Duodenal mucosa (tissue), 2 donors: ENCODE results near the gene HOXA2.
A peak's percentile ranks its signal among the peaks of the same experiment; 100 is the strongest.

Experiments used
- H3K27ac ChIP-seq: one replicate; pipeline ENCODE4 v1.7.0; 2013; ENCODE audit warnings: low read depth, low read length
- H3K27me3 ChIP-seq, 2 donors: one replicate each; pipeline ENCODE4 v1.7.0; 2013; ENCODE audit warnings: low read length in 2 of 2, control low read depth in 1 of 2; ENCODE audit not compliant: insufficient read depth in 2 of 2, control insufficient read depth in 1 of 2
- H3K36me3 ChIP-seq, 2 donors: one replicate each; pipeline ENCODE4 v1.7.0; 2013; ENCODE audit warnings: low read length in 2 of 2, control low read depth in 1 of 2; ENCODE audit not compliant: insufficient read depth in 2 of 2, control insufficient read depth in 1 of 2
- H3K4me1 ChIP-seq, 2 donors: one replicate each; pipeline ENCODE4 v1.7.0; 2013; ENCODE audit warnings: low read length in 2 of 2, control low read depth in 1 of 2; ENCODE audit not compliant: insufficient read depth in 2 of 2, control insufficient read depth in 1 of 2
- H3K4me3 ChIP-seq, 2 donors: one replicate each; pipeline ENCODE4 v1.7.0; 2013; ENCODE audit warnings: low read length in 2 of 2, low read depth in 1 of 2
- H3K9ac ChIP-seq, 2 donors: one replicate each; pipeline ENCODE4 v1.7.0; 2013; ENCODE audit warnings: low read length in 2 of 2, low read depth in 1 of 2
- H3K9me3 ChIP-seq, 2 donors: one replicate each; pipeline ENCODE4 v1.7.0; 2013; ENCODE audit warnings: low read length in 2 of 2, control low read depth in 1 of 2; ENCODE audit not compliant: control insufficient read depth in 1 of 2

HOXA2 gene

GRCh38 chr7:27102581-27103442 is at the start of gene HOXA2:
HOXA2 (minus strand) TSS chr7:27102683; CDS start chr7:27102500, 183 bp downstream.
- H3K9me3 ChIP-seq = no peaks in the 10 kb centered on the region
- H3K27ac ChIP-seq = peak within 1 kb of the TSS; percentile 64
- H3K4me3 ChIP-seq = peak within 1 kb of the TSS; percentile 45 to 51
- peaks cover 0 to 3% of the 10 kb centered on the region in 2 donors for H3K36me3 ChIP-seq
- peaks cover 9 to 25% of the 10 kb centered on the region in 2 donors for H3K4me1 ChIP-seq
- peak within 1 kb of the TSS; percentile 40 to 51 for H3K9ac ChIP-seq
- H3K27me3 ChIP-seq = peaks cover 60 to 73% of the 10 kb centered on the region in 2 donors

GRCh38 chr7:27151341-27151930 is 49.0 kb upstream of the HOXA2 start:
- no peak overlapping the region for H3K9ac ChIP-seq
- H3K27me3 ChIP-seq = peaks cover 92 to 95% of the 10 kb centered on the region in 2 donors
- no peaks in the 10 kb centered on the region for H3K36me3 ChIP-seq
- H3K9me3 ChIP-seq = no peaks in the 10 kb centered on the region
- peak overlapping the region; percentile 56 to 60 for H3K4me3 ChIP-seq
- peak overlapping the region; percentile 67 for H3K27ac ChIP-seq
- H3K4me1 ChIP-seq = peaks cover 29 to 45% of the 10 kb centered on the region in 2 donors

DNA sequence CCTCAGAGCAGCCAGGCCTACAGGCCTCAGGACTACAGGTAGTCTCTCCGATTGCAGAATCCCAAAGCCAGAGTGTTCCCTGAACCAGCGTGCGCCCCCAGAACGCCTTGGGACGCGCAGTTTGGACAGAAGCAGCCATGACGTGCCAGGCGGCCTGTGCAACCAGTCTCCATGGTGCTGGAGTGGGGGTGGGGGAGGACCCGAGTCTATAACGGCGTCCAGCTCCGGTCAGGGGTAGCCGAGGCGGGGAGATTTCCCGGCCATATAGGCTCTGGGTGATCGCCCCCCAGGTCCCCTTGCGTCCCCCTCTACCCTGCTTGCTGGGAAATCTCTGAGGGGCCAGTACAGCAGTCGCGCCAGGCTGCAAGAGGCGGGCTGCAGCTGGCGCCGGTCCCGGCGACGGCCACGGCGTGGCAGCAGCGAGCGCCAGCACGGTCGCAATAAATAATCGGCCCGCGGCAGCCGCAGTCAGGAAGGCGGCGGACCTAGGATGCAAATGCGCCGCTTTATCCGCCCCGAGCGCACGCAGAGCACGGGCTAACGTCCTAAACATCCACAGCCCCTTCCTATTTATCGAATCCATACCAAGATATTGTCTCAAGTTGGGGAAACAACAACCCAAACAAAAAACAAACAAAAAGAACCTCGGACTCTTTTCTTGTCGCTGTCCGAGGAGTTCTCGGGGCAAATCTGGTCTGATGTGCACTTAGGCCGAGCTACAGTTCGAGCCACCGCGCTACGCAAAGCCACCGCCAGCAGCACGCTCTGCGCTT is 48.3 kb upstream of the HOXA2 start:
- peak overlapping the region; percentile 64 for H3K27ac ChIP-seq
- H3K4me1 ChIP-seq = peaks cover 29 to 40% of the 10 kb centered on the region in 2 donors
- no peak overlapping the region for H3K9ac ChIP-seq

GRCh38 chr7:27149842-27150567 is 47.5 kb upstream of the HOXA2 start:
- Histone ChIP-seq H3K4me1 (peaks cover 25 to 37% of the 10 kb centered on the region in 2 donors), H3K27me3 (peaks cover 90 to 93% of the 10 kb centered on the region in 2 donors), H3K4me3 (peak overlapping the region; percentile 56 to 60), H3K36me3 (no peaks in the 10 kb centered on the region), H3K9me3 (no peaks in the 10 kb centered on the region), H3K9ac (no peak overlapping the region), H3K27ac (peak overlapping the region; percentile 64)

More for the DNA sequence above, 48.3 kb upstream of the HOXA2 start:
- Histone ChIP-seq H3K9me3 (no peaks in the 10 kb centered on the region), H3K36me3 (no peaks in the 10 kb centered on the region), H3K27me3 (peaks cover 92 to 94% of the 10 kb centered on the region in 2 donors), H3K4me3 (peak overlapping the region; percentile 56 to 60)

DNA sequence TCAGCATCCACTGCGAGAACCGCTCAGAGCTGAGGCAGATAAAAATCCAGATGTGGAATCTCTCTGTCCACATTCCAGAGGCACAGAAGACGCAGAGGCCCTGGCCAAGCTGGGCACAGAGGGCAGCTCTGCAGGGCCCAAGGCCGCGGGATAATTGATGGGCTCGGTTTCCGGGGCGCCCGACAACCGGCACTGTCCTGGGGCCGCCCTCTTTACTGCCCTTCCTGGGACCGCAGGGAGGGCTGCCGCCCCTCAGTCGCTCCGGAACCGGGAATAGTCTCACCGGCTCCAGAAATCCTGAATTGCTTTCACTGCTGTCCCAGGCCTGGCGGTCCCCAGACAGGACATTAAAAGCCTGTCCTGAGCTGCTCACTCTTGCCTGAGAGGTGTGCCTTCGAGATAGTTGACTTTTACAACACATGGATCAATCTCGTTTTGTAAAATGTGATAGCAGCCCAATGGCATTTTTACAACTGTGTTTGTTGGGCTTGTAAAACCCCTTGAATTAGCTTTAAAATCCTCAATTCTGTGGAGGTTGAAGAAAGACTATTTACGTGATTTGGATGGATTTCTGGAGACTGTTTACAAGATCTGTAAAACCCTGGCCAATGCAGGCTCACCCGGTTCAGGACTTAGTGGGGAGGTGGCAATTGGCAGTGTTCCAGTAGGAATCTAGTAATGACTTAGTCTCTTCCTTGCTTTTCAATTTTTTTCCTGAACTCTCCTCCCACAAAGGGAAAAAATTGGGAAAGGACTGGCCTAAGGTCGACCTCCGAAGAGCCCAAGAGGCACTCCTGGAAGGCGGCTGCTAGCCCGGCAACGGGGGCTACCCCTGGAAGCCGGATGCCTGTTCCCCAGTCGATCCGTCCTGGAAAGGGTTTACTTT is 46.5 kb upstream of the HOXA2 start:
- Histone ChIP-seq H3K4me3 (peak overlapping the region in 1 of 2 donors; percentile 36), H3K9ac (no peak overlapping the region), H3K4me1 (peaks cover 29 to 44% of the 10 kb centered on the region in 2 donors), H3K27me3 (peaks cover 89 to 93% of the 10 kb centered on the region in 2 donors), H3K36me3 (no peaks in the 10 kb centered on the region), H3K27ac (no peak overlapping the region), H3K9me3 (no peaks in the 10 kb centered on the region)

GRCh38 chr7:27148031-27148755 is 45.7 kb upstream of the HOXA2 start:
- H3K4me1 ChIP-seq = peaks cover 31 to 46% of the 10 kb centered on the region in 2 donors
- peaks cover 87 to 91% of the 10 kb centered on the region in 2 donors for H3K27me3 ChIP-seq
- H3K9ac ChIP-seq = no peak overlapping the region
- H3K27ac ChIP-seq = no peak overlapping the region
- no peaks in the 10 kb centered on the region for H3K9me3 ChIP-seq
- peak overlapping the region in 1 of 2 donors; percentile 36 for H3K4me3 ChIP-seq
- H3K36me3 ChIP-seq = no peaks in the 10 kb centered on the region

GRCh38 chr7:27147199-27148030 is 44.9 kb upstream of the HOXA2 start, which contains the start of gene HOXA6:
HOXA6 (minus strand) TSS chr7:27147774; CDS start chr7:27147749, 25 bp downstream.
- Histone ChIP-seq H3K27me3 (peaks cover 87 to 89% of the 10 kb centered on the region in 2 donors), H3K36me3 (no peaks in the 10 kb centered on the region), H3K9ac (no peak within 1 kb of the TSS), H3K4me1 (peaks cover 28 to 44% of the 10 kb centered on the region in 2 donors), H3K4me3 (peak within 1 kb of the TSS; percentile 17 to 36), H3K9me3 (no peaks in the 10 kb centered on the region), H3K27ac (peak within 1 kb of the TSS; percentile 37)
